Measurements from ENCODE around the gene ALX3.
A peak's percentile ranks its signal among the peaks of the same experiment; 100 is the strongest.

ALX3 gene

DNA sequence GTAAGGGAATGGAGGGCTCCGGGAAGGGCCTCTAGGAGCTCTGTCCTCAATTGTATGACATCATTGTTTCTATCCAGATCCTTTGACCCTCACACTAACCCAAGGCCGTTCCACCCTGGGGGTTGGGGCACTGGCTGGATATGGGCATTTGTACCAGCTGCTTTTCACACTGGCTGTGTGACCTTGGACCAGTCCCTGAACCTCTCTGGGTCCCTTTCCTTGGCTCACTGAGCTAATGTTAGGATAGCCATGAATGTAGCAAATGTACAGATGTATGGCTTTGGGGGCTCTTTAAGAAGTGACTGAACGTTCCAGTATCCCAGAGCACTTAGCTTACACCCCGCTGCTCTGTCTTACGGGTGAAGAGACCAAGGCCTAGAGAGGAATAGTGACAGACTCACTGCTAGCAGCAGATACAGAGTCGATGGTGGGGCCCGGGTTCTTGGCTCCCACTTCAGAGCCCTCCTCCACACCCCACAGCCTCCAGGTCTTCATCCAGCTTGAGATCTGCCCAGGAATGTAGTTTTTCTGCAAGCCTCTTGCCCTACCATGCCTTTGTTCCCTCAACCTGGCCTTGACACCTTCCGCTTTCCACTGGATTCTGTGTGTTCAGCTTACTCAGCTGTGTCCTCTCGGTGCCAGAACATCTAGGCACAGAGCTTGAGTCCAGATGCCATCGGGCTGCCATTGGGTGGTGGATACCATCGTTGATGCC lies 27.2 kb upstream of the ALX3 start:
- POLR2A ChIA-PET, result no interaction called here
- no peak for TF ChIP-seq ZNF2 (tag by site-specific recombination; IDR thresholded peaks at IDR 0.05)
- 0 out of 2 replicates have a peak, but pooled peaks have one; percentile 43 for TF ChIP-seq ATF2 (tag by site-specific recombination; IDR thresholded peaks at IDR 0.05; ENCODE audit: low read depth)
- no peak overlapping the region for H3K27ac ChIP-seq (ENCODE audit: extremely low read depth, low read depth, low read length)
- H3K9me3 ChIP-seq (ENCODE audit: control insufficient read depth, insufficient read depth, low read depth, low read length), result no peaks in the 10 kb centered on the region
- CTCF ChIA-PET, result interaction anchor here (0.9 to 12.4 kb wide), 6 partner anchors 7 to 110 kb away, joined by 3 to 182 read pairs (median 4); no protein-coding TSS in a partner anchor
- no peaks in the 10 kb centered on the region for H3K4me1 ChIP-seq (ENCODE audit: control insufficient read depth, insufficient read depth, low read length)
- H3K36me3 ChIP-seq (ENCODE audit: control insufficient read depth in 2 of 2, insufficient read depth in 1 of 2, low read length in 2 of 2), result no peaks in the 10 kb centered on the region
- H3K4me3 ChIP-seq (ENCODE audit: low read depth, low read length), result no peak overlapping the region

- Histone ChIP-seq H3K4me1 (ENCODE audit: control insufficient read depth, insufficient read depth, low read length) (no peaks in the 10 kb centered on the region), H3K9me3 (ENCODE audit: control insufficient read depth, insufficient read depth, low read depth, low read length) (no peaks in the 10 kb centered on the region), H3K27ac (ENCODE audit: extremely low read depth, low read depth, low read length) (no peak overlapping the region), H3K4me3 (ENCODE audit: low read depth, low read length) (no peak overlapping the region), H3K36me3 (ENCODE audit: control insufficient read depth in 2 of 2, insufficient read depth in 1 of 2, low read length in 2 of 2) (no peaks in the 10 kb centered on the region)
- ChIA-PET CTCF (interaction anchor here (0.6 to 0.7 kb wide), 2 partner anchors 11 to 52 kb away, joined by 3 to 4 read pairs; no protein-coding TSS in a partner anchor), POLR2A (no interaction called here)
- TF ChIP-seq OSR2 (tag by site-specific recombination; IDR thresholded peaks at IDR 0.05), result no peak
- TF ChIP-seq, protein P1, sequence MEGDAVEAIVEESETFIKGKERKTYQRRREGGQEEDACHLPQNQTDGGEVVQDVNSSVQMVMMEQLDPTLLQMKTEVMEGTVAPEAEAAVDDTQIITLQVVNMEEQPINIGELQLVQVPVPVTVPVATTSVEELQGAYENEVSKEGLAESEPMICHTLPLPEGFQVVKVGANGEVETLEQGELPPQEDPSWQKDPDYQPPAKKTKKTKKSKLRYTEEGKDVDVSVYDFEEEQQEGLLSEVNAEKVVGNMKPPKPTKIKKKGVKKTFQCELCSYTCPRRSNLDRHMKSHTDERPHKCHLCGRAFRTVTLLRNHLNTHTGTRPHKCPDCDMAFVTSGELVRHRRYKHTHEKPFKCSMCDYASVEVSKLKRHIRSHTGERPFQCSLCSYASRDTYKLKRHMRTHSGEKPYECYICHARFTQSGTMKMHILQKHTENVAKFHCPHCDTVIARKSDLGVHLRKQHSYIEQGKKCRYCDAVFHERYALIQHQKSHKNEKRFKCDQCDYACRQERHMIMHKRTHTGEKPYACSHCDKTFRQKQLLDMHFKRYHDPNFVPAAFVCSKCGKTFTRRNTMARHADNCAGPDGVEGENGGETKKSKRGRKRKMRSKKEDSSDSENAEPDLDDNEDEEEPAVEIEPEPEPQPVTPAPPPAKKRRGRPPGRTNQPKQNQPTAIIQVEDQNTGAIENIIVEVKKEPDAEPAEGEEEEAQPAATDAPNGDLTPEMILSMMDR (tag by site-specific recombination; IDR thresholded peaks at IDR 0.05), result no peak
- TF ChIP-seq, protein P2, sequence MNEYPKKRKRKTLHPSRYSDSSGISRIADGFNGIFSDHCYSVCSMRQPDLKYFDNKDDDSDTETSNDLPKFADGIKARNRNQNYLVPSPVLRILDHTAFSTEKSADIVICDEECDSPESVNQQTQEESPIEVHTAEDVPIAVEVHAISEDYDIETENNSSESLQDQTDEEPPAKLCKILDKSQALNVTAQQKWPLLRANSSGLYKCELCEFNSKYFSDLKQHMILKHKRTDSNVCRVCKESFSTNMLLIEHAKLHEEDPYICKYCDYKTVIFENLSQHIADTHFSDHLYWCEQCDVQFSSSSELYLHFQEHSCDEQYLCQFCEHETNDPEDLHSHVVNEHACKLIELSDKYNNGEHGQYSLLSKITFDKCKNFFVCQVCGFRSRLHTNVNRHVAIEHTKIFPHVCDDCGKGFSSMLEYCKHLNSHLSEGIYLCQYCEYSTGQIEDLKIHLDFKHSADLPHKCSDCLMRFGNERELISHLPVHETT (tag by site-specific recombination; IDR thresholded peaks at IDR 0.05), result no peak
- TF ChIP-seq ZNF747 (tag by site-specific recombination; IDR thresholded peaks at IDR 0.05), result no peak
- no peak for TF ChIP-seq MYNN (tag by site-specific recombination; IDR thresholded peaks at IDR 0.05; ENCODE audit: borderline replicate concordance)
- no peak for TF ChIP-seq ZNF585B (tag by site-specific recombination; IDR thresholded peaks at IDR 0.05)
- no peak for TF ChIP-seq ZNF174 (tag by site-specific recombination; IDR thresholded peaks at IDR 0.05)
- no peak for TF ChIP-seq SETDB1 (IDR thresholded peaks at IDR 0.05; ENCODE audit: insufficient read length, low read length)
- TF ChIP-seq MZF1 (tag by site-specific recombination; IDR thresholded peaks at IDR 0.05; ENCODE audit: borderline replicate concordance), result no peak
- no peak for TF ChIP-seq SCRT2 (tag by site-specific recombination; IDR thresholded peaks at IDR 0.05)
- no peak for TF ChIP-seq ZNF175 (tag by site-specific recombination; IDR thresholded peaks at IDR 0.05)
- TF ChIP-seq HOXA7 (CRISPR knock-in tag; IDR thresholded peaks at IDR 0.05; ENCODE audit: borderline replicate concordance), result no peak
- no peak for TF ChIP-seq ZNF391 (tag by site-specific recombination; IDR thresholded peaks at IDR 0.05; ENCODE audit: borderline replicate concordance, low read depth)
- TF ChIP-seq ZNF48 (tag by site-specific recombination; IDR thresholded peaks at IDR 0.05), result no peak
- TF ChIP-seq ZNF560 (tag by site-specific recombination; IDR thresholded peaks at IDR 0.05; ENCODE audit: borderline replicate concordance), result no peak
- TF ChIP-seq, protein P3, sequence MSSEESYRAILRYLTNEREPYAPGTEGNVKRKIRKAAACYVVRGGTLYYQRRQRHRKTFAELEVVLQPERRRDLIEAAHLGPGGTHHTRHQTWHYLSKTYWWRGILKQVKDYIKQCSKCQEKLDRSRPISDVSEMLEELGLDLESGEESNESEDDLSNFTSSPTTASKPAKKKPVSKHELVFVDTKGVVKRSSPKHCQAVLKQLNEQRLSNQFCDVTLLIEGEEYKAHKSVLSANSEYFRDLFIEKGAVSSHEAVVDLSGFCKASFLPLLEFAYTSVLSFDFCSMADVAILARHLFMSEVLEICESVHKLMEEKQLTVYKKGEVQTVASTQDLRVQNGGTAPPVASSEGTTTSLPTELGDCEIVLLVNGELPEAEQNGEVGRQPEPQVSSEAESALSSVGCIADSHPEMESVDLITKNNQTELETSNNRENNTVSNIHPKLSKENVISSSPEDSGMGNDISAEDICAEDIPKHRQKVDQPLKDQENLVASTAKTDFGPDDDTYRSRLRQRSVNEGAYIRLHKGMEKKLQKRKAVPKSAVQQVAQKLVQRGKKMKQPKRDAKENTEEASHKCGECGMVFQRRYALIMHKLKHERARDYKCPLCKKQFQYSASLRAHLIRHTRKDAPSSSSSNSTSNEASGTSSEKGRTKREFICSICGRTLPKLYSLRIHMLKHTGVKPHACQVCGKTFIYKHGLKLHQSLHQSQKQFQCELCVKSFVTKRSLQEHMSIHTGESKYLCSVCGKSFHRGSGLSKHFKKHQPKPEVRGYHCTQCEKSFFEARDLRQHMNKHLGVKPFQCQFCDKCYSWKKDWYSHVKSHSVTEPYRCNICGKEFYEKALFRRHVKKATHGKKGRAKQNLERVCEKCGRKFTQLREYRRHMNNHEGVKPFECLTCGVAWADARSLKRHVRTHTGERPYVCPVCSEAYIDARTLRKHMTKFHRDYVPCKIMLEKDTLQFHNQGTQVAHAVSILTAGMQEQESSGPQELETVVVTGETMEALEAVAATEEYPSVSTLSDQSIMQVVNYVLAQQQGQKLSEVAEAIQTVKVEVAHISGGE (tag by site-specific recombination; conservative IDR thresholded peaks at IDR 0.05; ENCODE audit: low read depth), result no peak
- no peak for TF ChIP-seq ZNF311 (tag by site-specific recombination; IDR thresholded peaks at IDR 0.05; ENCODE audit: borderline replicate concordance)
- TF ChIP-seq ZNF398 (tag by site-specific recombination; IDR thresholded peaks at IDR 0.05), result no peak
- TF ChIP-seq, protein P4, sequence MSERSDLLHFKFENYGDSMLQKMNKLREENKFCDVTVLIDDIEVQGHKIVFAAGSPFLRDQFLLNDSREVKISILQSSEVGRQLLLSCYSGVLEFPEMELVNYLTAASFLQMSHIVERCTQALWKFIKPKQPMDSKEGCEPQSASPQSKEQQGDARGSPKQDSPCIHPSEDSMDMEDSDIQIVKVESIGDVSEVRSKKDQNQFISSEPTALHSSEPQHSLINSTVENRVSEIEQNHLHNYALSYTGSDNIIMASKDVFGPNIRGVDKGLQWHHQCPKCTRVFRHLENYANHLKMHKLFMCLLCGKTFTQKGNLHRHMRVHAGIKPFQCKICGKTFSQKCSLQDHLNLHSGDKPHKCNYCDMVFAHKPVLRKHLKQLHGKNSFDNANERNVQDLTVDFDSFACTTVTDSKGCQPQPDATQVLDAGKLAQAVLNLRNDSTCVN (tag by site-specific recombination; optimal IDR thresholded peaks at IDR 0.05), result no peak
Observed at GRCh38 chr1:110094931-110095654, 24.6 kb upstream of the ALX3 start.
